Upper lobe of right lung (tissue), 1 donor: Measurements from ENCODE around the gene GET4. TPM values are rescaled to one million over a fixed set of nuclear protein-coding genes. Genes with fewer than 3 reads are reported as not detected.
"Not testable (repeated sequence)": the region's sequence is repeated elsewhere in the genome, so short reads cannot be mapped to it uniquely, and the experiment has no call there.

Experiments
- ATAC-seq: fragments of 200-7000 bp; cut with Tn5 transposase; one replicate; pipeline ENCODE4 v1.9.1; 2020; ENCODE audit warnings: mild to moderate bottlenecking, moderate library complexity
- DNase-seq: peaks from one replicate; pipeline ENCODE4 v3.0.0-alpha.2; 2020
- H3K27ac ChIP-seq: fragments of 200-600 bp; one replicate; pipeline ENCODE4 v1.8.0; 2022
- H3K27me3 ChIP-seq: fragments of 200-600 bp; one replicate; pipeline ENCODE4 v1.8.0; 2022; ENCODE audit warnings: mild to moderate bottlenecking
- H3K36me3 ChIP-seq: fragments of 200-600 bp; one replicate; pipeline ENCODE4 v1.8.0; 2022
- H3K4me1 ChIP-seq: fragments of 200-600 bp; one replicate; pipeline ENCODE4 v1.8.0; 2022
- H3K4me3 ChIP-seq: fragments of 200-600 bp; one replicate; pipeline ENCODE4 v1.8.0; 2022; ENCODE audit warnings: mild to moderate bottlenecking
- H3K9me3 ChIP-seq: fragments of 200-600 bp; one replicate; pipeline ENCODE4 v1.8.0; 2022
- CTCF ChIP-seq: fragments of 200-600 bp; IDR thresholded peaks from one replicate; pipeline ENCODE4 v1.8.0; 2022; ENCODE audit warnings: antibody characterized with exemption
- intact Hi-C: fragments of 100-400 bp; cut with DNase I; formaldehyde crosslinking; loops from one replicate; pipeline ENCODE4 v1.11.0; 2022
- total RNA-seq: library from RNA; stranded (reverse); fragmentation: NEBNext Ultra II Directional; extraction: Animal tissue kit (Norgen Biotek cat#: 25700); gene quantifications from one replicate; pipeline ENCODE4 v1.2.1, GENCODE V29; 2021
- donor health status: DM: no; HTN: yes; CAD: no; lungs with severe emphysema.

GET4 gene
- total RNA-seq, 1 donor from 2014 or later, result 35.1 TPM

GRCh38 chr7:867406-868188, 8.8 kb upstream of the GET4 start:
- no peak overlapping the region for H3K4me3 ChIP-seq
- no peaks in the 10 kb centered on the region for H3K9me3 ChIP-seq
- H3K27me3 ChIP-seq, result no peaks in the 10 kb centered on the region
- peaks cover 12% of the 10 kb centered on the region for H3K4me1 ChIP-seq
- H3K36me3 ChIP-seq, result peaks cover 76% of the 10 kb centered on the region
- no peak for TF ChIP-seq CTCF
- ATAC-seq (peak; percentile 80), DNase-seq (peak; percentile 70)
- intact Hi-C loops, result no loop called here
- peak overlapping the region; percentile 74 for H3K27ac ChIP-seq

- Histone ChIP-seq H3K27me3 (no peaks in the 10 kb centered on the region), H3K4me1 (peaks cover 13% of the 10 kb centered on the region), H3K36me3 (peaks cover 74% of the 10 kb centered on the region), H3K9me3 (no peaks in the 10 kb centered on the region), H3K27ac (peak overlapping the region; percentile 74), H3K4me3 (no peak overlapping the region)
- DNase-seq, result peak; percentile 57
- peak; percentile 2 for ATAC-seq
- intact Hi-C loops, result no loop called here
- TF ChIP-seq CTCF, result no peak
Measured at GRCh38 chr7:868189-868486, 8.2 kb upstream of the GET4 start.

DNA sequence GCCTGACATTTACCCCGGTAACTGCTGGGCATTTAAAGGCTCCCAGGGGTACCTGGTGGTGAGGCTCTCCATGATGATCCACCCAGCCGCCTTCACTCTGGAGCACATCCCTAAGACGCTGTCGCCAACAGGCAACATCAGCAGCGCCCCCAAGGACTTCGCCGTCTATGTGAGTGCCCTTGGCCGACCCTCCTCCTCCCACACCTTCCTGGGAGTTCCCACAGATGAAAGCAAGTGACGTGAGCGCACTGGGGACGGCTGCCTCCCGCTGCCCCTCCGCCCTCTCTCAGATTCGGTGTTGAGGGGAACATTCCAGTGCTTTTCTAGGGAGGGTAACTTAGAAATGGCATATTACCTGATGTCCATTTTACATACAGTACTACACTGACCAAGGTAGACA, 7.0 kb upstream of the GET4 start:
- Histone ChIP-seq H3K4me3 (no peak overlapping the region), H3K9me3 (no peaks in the 10 kb centered on the region), H3K27ac (peak overlapping the region; percentile 11), H3K27me3 (no peaks in the 10 kb centered on the region), H3K4me1 (peaks cover 24% of the 10 kb centered on the region), H3K36me3 (peaks cover 62% of the 10 kb centered on the region)
- intact Hi-C loops, result no loop called here
- TF ChIP-seq CTCF, result no peak
- DNase-seq, result no peak
- ATAC-seq, result no peak

- H3K27me3 ChIP-seq, result no peaks in the 10 kb centered on the region
- H3K36me3 ChIP-seq, result peaks cover 50% of the 10 kb centered on the region
- peaks cover 30% of the 10 kb centered on the region for H3K4me1 ChIP-seq
- no peak overlapping the region for H3K4me3 ChIP-seq
- ATAC-seq (no peak), DNase-seq (no peak)
- no peak for TF ChIP-seq CTCF
- no peaks in the 10 kb centered on the region for H3K9me3 ChIP-seq
- no peak overlapping the region for H3K27ac ChIP-seq
- intact Hi-C loops, result no loop called here
Measured at GRCh38 chr7:871900-872537, 4.3 kb upstream of the GET4 start.

DNA sequence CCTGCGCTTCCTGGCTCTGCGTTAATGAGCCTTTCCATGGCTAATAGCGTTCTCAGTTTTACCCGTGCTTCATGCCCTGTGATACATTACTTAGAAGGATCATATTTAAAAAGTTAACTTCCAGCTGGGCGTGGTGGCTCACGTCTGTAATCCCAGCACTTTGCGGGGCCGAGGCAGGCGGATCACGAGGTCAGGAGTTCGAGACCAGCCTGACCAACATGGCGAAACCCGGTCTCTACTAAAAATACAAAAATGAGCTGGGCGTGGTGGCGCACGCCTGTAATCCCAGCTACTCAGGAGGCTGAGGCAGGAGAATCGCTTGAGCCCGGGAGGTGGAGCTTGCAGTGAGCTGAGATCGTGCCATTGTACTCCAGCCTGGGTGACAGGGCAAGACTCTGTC, 3.7 kb upstream of the GET4 start:
- intact Hi-C loops, ATAC-seq, H3K27me3 ChIP-seq, DNase-seq, H3K4me3 ChIP-seq, H3K27ac ChIP-seq, H3K9me3 ChIP-seq: not testable (repeated sequence)
- Histone ChIP-seq H3K36me3 (peaks cover 44% of the 10 kb centered on the region), H3K4me1 (peaks cover 24% of the 10 kb centered on the region)

DNA sequence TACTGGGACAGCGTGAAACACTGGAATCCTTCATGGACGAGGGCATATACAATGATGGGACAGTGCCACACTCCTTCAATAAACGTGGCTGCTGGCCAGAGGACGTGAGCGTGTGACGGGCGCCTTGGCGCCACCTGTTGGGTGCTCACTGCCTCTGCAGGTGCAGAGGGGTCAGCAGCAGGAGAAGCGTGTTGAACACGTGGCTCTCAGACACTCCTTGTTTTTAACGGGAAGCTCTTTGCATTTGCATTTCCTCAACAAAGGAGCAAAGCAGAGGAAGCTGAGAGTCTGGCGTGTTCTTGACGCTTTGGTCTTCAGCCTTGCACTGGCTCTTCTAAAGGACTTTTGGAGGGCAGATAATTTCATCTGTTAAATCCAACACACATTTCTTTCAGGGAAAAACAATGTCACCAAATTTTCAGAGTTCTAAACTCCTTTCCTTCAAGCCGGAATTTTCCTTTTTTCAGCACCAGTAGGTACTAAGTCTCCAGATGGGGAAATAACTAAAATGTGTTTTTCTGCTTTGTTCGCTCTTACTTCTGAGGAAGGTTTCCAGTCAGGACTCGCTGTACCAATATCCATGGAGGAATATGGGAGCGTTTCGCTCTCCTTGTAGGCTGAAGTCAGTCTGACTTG, 2.9 kb upstream of the GET4 start:
- peak; percentile 94 for TF ChIP-seq CTCF
- peak overlapping the region; percentile 52 for H3K27ac ChIP-seq
- peaks cover 25% of the 10 kb centered on the region for H3K4me1 ChIP-seq
- no peak overlapping the region for H3K4me3 ChIP-seq
- intact Hi-C loops, result no loop called here
- H3K36me3 ChIP-seq, result peaks cover 40% of the 10 kb centered on the region
- DNase-seq (peak; percentile 89), ATAC-seq (peak; percentile 77)
- no peaks in the 10 kb centered on the region for H3K9me3 ChIP-seq
- H3K27me3 ChIP-seq, result no peaks in the 10 kb centered on the region
